AG09319 (cell line): ENCODE data around the gene TMEM132A.
"Not testable (repeated sequence)": the region's sequence is repeated elsewhere in the genome, so short reads cannot be mapped to it uniquely, and the experiment has no call there.

Source experiments
- DNase-seq: peaks from one replicate; pipeline ENCODE4 v3.0.0-alpha.2; 2010; ENCODE audit warnings: low read depth; ENCODE audit errors: extremely low read depth
- TF ChIP-seq, protein P1 (sequence below): IDR thresholded peaks from 2 replicates; pipeline ENCODE4 v1.5.1; 2011; ENCODE audit warnings: low read depth, mild to moderate bottlenecking, inconsistent platforms, low read length, moderate library complexity

Gene TMEM132A

DNA sequence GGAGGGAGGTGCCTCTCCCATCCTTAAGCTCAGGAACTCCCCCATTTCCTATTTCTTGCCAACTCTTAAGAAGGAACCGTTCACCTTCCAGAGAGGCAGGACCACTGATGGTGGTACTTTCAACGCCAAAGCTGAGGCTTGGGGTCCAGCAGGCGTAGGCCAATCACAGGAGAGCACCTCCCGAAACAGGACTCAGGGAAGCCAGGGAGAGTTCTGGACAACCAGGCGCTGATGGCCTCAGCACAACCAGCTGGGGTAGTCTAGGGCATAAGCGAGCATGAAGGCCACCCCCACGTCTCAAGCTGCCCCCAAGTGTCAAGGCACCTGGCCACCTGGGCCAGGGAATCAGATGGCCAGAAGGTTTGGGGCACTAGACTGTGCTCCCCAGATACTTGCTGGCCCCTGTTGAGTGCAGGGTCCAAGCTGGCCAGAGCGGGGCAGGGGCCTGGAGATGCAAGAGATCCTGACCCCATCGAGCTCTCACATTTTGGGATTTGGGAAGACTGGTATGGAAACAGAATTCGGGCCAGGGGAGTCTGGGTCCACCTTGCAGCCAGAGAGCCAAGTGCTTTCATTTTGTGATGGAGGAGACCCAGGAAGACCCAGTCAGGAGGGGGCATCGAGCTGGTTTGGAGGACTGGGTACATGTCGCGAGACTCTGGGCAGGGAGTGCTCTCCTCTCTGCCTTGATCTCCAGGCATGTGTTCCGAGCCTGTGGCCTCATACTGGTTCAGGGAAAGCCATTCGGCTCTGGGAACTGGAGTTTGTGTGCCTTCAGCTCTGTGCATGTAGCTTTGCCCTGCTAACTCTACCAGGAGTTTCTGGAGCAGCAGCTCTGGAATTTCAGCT is 48.1 kb downstream of the TMEM132A start:
- TF ChIP-seq, protein P1, sequence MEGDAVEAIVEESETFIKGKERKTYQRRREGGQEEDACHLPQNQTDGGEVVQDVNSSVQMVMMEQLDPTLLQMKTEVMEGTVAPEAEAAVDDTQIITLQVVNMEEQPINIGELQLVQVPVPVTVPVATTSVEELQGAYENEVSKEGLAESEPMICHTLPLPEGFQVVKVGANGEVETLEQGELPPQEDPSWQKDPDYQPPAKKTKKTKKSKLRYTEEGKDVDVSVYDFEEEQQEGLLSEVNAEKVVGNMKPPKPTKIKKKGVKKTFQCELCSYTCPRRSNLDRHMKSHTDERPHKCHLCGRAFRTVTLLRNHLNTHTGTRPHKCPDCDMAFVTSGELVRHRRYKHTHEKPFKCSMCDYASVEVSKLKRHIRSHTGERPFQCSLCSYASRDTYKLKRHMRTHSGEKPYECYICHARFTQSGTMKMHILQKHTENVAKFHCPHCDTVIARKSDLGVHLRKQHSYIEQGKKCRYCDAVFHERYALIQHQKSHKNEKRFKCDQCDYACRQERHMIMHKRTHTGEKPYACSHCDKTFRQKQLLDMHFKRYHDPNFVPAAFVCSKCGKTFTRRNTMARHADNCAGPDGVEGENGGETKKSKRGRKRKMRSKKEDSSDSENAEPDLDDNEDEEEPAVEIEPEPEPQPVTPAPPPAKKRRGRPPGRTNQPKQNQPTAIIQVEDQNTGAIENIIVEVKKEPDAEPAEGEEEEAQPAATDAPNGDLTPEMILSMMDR: no peak
- no peak for DNase-seq

DNA sequence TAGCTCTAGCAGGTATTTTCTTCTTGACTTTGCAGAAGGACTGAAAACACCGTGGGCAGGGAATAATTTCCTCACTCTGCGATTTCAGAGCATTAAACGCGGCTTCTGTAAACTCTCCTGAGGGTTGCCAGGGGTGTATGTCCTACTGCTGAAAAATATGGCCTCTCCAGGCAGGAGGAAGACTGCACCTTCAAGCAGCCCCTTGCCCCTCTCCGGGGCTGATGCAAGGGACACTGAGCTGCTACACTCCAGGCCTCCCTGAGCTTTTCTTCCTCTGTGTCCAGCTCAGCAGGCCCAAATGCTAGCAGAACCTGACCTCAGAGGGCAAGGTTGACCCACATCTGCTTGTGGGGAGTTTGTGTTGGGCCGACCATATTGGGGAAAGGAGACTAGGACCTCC is 49.4 kb downstream of the TMEM132A start:
- no peak for DNase-seq
- TF ChIP-seq, protein P1: no peak

DNA sequence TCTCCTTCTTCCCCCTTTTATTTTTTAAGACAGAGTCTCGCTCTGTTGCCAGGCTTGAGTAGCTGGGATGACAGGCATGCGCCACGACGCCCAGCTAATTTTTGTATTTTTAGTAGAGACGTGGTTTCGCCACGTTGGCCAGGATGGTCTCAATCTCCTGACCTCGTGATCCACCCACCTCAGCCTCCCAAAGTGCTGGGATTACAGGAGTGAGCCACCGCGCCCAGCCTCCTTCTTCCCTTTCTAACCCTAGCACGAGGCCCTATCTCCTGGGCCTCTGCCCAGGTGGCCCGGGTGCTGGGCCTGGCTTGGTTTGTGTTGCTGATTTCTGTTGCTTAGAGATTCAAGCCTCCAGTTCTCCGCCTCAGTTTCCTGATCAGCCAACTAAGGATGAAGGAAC is 50.1 kb downstream of the TMEM132A start:
- DNase-seq: not testable (repeated sequence)

DNA sequence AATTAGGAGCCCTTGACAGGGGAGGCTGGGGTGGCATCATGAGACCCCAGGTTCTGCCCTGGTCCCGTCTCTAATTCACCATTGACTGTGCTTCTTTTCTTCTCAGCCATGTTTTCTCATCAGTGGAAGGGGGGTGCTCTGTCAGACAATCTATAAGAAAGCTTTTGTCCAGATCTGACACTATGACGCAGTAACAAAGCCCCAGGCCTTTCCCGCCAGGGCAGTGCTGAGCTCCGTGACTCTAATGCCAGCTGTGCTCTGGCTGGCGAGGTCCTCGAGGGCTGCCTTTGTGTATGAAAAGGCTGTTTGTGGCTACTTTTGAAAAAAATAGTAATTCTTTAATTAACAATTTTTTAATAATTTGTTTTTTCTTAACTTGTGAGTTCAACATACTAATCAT is 50.5 kb downstream of the TMEM132A start:
- TF ChIP-seq, protein P1: no peak
- DNase-seq: no peak

DNA sequence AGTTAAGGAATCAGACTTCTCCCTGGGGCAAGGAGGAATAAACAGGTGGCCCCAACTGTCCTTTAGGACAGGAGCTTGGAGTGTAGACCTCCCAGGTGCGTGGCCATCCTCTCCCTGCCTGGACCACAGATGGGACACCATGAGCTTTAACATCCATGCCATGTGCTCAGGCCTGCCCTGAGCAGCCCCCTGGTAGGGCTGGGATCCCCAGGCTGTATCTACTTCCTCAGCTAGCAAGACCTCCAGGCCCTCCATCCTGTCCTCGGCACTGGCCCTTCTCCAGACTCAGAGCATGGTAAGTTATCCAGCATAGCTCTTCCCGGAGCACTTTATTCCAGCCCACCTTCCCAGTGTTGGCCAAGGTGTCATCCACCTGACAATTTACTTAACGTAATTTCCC is 53.0 kb downstream of the TMEM132A start:
- TF ChIP-seq, protein P1: no peak
- no peak for DNase-seq

DNA sequence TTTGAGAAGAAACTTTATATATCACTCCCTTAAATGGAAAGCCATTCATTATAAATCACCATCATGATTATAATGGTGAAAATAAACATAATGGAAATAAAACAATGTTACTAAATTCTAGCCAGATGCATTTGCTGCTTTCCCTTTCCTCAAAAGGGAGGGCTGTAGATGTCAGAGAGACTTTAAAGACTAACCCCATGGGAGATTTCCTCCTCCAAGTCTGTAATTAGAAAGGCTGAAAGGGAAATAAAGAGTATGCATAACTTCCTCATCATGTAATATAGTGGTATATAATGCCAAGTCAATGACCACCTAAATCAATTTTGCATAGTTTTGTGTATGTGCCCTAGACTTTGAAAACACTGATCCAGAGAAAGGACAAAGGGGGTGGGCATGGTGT is 53.6 kb downstream of the TMEM132A start:
- no peak for DNase-seq
- TF ChIP-seq, protein P1: no peak

DNA sequence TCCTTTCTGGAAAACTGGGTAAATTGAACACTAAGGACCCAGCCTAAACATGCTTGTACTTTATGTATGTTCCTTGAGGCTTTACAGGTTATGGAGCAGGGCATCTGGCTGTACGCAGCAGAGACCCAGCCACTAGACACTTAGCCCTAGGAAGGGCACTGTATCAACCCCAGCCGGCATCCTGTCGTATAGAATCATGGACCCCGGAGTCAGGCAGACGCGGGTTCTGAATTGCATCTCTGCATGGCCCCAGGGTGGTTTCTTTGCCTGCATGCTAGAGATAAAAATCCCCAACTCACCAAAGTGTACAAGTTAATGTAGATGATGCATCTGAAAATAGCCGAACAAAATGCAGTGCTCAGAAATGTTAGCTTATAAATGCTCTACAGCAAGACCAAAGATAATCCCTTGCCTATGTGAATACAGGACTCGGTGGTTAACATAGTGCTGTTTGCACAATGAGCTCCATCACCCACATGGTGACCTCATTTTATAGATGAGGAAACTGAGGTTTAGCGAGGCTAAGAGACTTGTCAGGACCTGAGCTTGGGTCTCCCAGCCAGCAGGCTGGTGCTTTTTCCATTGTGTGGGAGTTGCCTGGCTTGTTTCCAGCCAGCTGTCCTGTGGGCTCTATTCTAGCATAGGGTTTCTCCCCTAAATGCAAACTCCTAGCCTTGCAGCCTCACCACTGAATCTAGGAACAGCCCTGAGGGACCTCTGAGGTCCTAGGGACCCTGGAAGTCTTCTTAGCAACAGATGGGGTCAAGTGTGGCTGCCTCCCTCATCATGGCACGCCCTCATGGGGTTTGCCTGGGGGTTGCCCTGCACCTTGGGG is 54.5 kb downstream of the TMEM132A start:
- DNase-seq: no peak
- TF ChIP-seq, protein P1: no peak
